Femur (tissue), 1 donor: ENCODE measurements around the gene ACAP2.
"Not testable (repeated sequence)": the region's sequence is repeated elsewhere in the genome, so short reads cannot be mapped to it uniquely, and the experiment has no call there.

Experiments used
- DNase-seq: peaks from one replicate; pipeline ENCODE4 v3.0.0-alpha.2; 2017

Gene ACAP2

GRCh38 chr3:195241592-195242355, 201.0 kb downstream of the ACAP2 start:
- DNase-seq, result peak; percentile 8

DNA sequence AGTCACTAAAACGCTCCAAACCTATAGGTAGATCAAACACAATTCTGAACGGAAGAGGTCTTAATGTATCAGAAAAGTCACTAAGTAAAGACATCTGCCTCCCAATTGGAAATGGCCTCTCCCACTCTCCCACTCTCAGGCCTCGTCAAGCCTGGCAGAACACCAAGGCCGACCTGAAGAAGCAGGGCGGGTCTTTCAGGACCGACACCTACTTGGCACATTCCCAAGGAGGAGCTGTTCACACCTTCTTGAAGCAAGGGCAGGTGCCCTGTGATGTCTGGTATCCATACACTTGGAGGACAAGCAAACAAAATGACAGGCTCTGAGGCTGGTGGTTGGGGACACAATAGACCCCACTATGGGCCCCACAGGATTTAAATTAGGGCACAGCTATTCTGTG, 201.9 kb downstream of the ACAP2 start:
- DNase-seq, result no peak

- DNase-seq, result no peak
These were observed 202.6 kb downstream of the ACAP2 start for GRCh38 chr3:195240171-195240701.

DNA sequence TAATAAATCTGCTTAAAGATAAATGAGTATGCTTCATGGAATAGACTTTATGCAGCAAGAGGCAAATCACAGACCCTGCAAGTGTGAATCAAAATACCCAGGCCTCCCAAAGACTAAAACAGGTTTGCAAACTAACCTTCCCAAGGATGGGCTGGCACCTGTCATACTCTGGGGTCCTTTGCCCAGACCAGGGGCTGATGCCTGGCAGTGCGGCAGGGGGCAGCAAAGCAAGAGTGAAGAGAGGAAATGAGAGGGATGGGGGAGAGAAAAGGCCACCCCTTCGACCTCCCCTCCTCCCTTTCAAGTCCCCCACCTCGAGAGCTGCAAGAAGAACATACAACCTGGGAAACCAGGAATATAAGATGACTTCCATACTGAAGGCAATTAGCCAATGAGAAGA, 203.7 kb downstream of the ACAP2 start:
- DNase-seq, result no peak

- DNase-seq, result peak; percentile 59
These were observed 204.2 kb downstream of the ACAP2 start for GRCh38 chr3:195238586-195239118.

DNA sequence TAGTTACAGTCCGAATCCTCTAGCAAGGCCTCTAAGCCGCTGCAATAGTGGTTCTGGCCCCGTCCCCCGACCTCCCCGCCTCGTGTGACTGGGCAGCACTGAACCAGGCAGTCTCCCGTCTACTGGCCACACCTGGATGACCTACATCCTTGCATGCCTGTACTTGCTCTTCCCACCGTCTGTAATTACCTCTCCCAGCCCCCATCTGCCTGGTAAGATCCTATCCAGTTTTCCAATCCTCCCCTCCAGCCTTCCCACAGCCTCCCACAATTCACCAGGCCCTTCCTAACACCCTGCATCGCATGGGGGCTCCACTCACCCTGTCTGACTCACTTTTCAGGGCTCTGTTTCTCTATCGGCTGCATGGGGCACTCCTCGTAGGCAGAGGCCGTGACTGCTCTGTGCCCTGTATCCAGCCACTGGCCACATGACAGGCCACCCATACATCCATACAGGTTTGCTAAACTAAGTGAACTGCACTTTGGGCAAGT, 204.7 kb downstream of the ACAP2 start:
- no peak for DNase-seq

- peak; percentile 14 for DNase-seq
These were observed 205.8 kb downstream of the ACAP2 start for GRCh38 chr3:195236801-195237570.

- DNase-seq, result peak; percentile 10
These were observed 206.6 kb downstream of the ACAP2 start for GRCh38 chr3:195236076-195236798.

DNA sequence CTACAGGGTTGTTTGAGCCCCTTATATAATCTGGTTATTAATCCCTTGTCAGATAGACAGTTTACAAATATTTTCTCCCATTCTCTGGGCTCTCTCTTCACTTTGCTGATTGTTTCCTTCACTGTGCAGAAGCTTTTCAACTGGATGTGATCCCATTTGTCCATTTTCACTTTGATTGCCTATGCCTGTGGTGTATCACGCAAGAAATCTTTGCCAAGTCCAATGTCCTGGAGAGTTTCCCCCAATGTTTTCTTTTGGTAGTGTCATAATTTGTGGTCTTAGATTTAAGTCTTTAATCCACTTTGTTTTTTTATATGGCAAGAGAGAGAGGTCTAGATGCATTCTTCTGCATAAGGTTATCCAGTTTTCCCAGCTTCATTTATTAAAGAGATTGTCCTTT, 212.6 kb downstream of the ACAP2 start:
- no peak for DNase-seq

- not testable (repeated sequence) for DNase-seq
These were observed 213.9 kb downstream of the ACAP2 start for GRCh38 chr3:195228886-195229285.

DNA sequence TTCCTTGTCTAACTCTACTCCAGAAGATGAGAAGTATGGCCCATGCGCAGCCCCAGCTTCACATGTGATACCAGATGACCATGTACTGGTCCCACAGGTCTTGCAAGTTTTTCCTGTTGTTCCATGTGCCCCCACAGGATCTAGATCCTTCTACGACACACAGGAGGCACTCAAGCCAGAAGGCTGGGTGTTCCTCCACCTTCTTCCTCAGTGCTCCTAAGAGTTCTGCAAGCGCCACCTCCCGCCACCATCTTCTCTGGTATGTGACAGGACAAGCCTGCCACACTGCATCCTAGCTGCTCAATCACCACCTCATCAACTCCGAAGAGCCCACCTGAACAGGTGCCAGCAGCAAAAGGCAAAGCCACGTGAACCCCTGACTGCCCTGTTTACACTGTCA, 214.9 kb downstream of the ACAP2 start:
- no peak for DNase-seq

DNA sequence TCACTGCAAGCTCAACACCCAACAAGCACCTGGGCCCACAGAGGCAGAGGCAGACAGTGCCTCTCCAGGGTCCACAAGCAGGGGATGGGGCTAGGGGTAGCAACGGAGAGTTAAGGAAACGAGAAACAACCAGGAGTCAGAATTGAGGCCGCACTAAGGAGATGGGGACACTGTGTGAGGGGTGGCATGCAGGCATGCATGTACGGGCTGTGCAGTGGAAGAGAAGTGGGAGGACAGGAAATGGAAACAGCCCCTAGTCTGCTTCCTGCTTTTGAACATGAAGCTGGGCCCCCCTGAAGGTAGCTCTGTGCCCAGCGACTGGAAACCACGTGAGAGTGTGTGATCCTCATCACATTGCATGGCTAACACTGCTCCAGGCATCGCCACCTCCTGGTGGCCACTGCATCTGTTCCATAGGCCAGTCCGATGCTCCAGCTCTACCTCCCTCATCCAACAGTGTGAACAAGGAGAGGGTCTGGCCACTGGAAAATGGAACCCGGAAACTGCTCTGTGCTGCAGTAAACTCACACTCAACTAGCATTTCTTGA, 215.8 kb downstream of the ACAP2 start:
- DNase-seq, result no peak

GRCh38 chr3:195226445-195226844, 216.4 kb downstream of the ACAP2 start:
- no peak for DNase-seq

GRCh38 chr3:195224980-195225580, 217.7 kb downstream of the ACAP2 start:
- DNase-seq, result no peak
